ES-I3 (cell line): ENCODE data around the gene PLCG1.

Experiments
- H3K36me3 ChIP-seq: 2 replicates; pipeline ENCODE4 v1.6.1; 2013; ENCODE audit warnings: mild to moderate bottlenecking, low read length, control low read depth, moderate library complexity; ENCODE audit not compliant: insufficient read depth
- H3K4me1 ChIP-seq: 2 replicates; pipeline ENCODE4 v1.6.1; 2013; ENCODE audit warnings: mild to moderate bottlenecking, control low read depth, low read length; ENCODE audit not compliant: insufficient read depth
- H3K9ac ChIP-seq: 2 replicates; pipeline ENCODE4 v1.6.1; 2013; ENCODE audit warnings: low read depth, mild to moderate bottlenecking, low read length, moderate library complexity
- H3K9me3 ChIP-seq: 2 replicates; pipeline ENCODE4 v1.6.1; 2013; ENCODE audit warnings: mild to moderate bottlenecking, low read length, moderate library complexity; ENCODE audit not compliant: control insufficient read depth, insufficient read depth

PLCG1 gene

GRCh38 chr20:41204304-41205265 is 67.2 kb downstream of the PLCG1 start:
- no peaks in the 10 kb centered on the region for H3K4me1 ChIP-seq

DNA sequence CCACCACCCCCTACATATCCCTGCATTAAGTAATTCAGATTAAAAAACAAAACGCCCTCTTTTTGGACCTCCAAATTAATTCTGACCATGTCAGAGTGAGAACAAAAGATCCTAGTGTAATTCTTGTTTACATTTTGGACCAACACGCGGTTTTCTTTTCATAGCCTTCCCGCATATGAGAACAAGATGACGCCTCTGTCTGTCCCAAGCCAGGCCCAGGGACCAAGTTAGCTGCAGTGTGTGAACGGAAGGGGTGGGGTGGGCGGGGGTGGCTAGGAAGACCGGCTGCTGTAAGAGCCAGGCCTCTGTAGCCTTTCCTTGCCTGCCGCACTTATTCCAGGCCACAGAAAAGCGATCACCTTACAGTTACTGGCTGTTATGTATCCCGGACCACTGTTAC is 68.0 kb downstream of the PLCG1 start:
- Histone ChIP-seq H3K4me1 (no peaks in the 10 kb centered on the region), H3K9me3 (no peaks in the 10 kb centered on the region), H3K9ac (no peak overlapping the region), H3K36me3 (no peaks in the 10 kb centered on the region)

More at GRCh38 chr20:41204304-41205265, 67.2 kb downstream of the PLCG1 start:
- Histone ChIP-seq H3K36me3 (peaks cover 3% of the 10 kb centered on the region; the same call in 1 of the 2 replicates), H3K9ac (no peak overlapping the region), H3K9me3 (0 out of 2 replicates have a peak, but pooled peaks cover 2% of the 10 kb centered on the region)

DNA sequence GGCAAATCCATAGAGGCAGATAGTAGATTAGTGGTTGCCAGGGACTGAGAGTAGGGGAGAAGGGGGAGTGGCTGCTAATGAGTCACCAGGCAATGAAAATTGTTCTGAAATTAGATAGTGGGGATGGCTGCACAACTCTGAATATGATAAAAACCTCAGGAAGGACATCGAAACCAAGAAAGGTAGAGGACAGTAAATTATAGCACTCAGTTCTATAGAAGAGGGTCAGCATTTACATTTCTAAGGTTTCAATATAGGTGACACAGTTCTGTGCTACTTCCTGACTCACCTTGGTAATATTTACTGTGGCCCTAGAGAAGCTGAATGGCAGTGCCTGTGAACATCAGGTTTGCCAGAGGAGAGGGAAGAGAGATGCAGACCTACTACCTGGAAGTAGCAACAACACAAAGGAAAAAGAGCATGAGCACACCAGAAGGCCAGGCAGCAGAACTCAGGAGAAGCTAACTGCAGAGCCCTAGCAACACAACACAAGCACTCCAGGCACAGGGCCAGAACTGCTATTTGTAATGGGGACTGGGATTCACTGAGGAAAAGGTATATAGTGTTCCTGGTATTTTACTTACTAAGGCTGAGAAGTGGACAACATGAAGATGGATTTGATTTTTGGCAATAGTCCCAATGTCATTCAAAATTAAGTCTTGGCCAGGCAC is 75.9 kb downstream of the PLCG1 start:
- Histone ChIP-seq H3K36me3 (no peaks in the 10 kb centered on the region), H3K9ac (no peak overlapping the region), H3K4me1 (no peaks in the 10 kb centered on the region; the same call in 1 of the 2 replicates), H3K9me3 (no peaks in the 10 kb centered on the region)

DNA sequence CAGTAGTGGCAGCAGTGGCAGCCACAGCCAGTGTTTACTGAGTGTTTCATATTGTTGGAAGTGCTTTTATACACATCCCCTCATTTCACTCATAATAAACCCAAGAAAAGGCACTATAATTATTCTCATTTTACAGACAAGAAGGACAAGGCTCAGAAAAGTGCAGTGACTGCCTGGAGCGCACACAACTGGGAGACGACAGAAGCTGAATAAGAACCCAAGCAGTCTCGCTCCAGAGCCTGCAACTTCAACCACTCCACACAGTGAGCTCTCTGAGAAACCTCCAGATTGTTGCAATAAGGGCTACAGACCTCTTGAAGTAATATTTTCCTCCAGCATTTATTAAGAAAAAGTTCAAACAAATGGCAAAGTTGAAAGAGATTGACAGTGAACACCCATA is 76.9 kb downstream of the PLCG1 start:
- Histone ChIP-seq H3K9me3 (no peaks in the 10 kb centered on the region), H3K36me3 (no peaks in the 10 kb centered on the region), H3K4me1 (no peaks in the 10 kb centered on the region; the same call in 1 of the 2 replicates), H3K9ac (no peak overlapping the region)

- no peaks in the 10 kb centered on the region; the same call in 1 of the 2 replicates for H3K4me1 ChIP-seq
- no peak overlapping the region for H3K9ac ChIP-seq
- H3K36me3 ChIP-seq = no peaks in the 10 kb centered on the region
- H3K9me3 ChIP-seq = no peaks in the 10 kb centered on the region
Observed at GRCh38 chr20:41214666-41215065, 77.3 kb downstream of the PLCG1 start.

GRCh38 chr20:41217422-41217821 is 80.1 kb downstream of the PLCG1 start:
- H3K36me3 ChIP-seq = no peaks in the 10 kb centered on the region
- no peaks in the 10 kb centered on the region; the same call in 1 of the 2 replicates for H3K4me1 ChIP-seq
- H3K9ac ChIP-seq = no peak overlapping the region
- H3K9me3 ChIP-seq = no peaks in the 10 kb centered on the region

DNA sequence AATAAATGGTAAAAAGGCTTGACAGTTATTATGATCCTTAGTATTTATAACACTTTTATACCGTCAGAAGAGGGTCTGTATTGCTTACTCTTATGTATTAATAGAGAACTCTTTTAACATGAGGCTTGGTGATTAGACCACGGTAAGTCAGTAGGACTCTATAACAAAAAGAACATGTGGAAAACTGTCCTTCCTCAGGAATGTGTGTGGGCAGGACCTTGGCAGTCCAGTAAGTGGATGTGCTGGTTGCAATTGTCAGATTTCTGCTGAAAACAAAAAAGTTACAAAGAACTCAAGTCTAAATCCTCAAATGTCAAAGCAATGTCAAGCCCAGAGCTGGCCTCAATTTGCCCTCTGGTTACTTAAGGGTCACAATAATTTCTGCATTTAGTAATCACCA is 81.1 kb downstream of the PLCG1 start:
- no peaks in the 10 kb centered on the region for H3K9me3 ChIP-seq
- H3K4me1 ChIP-seq = no peaks in the 10 kb centered on the region; the same call in 1 of the 2 replicates
- no peak overlapping the region for H3K9ac ChIP-seq
- H3K36me3 ChIP-seq = no peaks in the 10 kb centered on the region

DNA sequence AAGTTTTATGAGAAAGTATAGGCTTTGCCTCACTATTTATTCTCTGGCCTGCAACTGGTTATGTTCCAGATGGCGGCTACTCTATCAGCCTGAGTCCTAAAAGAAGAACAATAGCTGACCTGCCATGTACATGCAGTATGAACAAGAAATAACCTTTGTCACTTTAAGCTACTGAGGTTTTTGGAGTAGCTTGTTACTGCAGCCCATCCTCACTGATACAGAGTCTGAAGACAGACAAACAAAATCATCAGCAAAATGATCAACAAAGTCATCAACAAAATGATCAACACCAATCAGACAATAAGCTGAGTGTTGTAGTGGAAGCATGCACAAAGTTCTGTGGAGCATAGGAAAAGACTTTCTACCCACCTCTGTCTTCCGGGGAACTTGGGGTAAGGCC is 82.5 kb downstream of the PLCG1 start:
- H3K36me3 ChIP-seq = no peaks in the 10 kb centered on the region
- H3K9me3 ChIP-seq = no peaks in the 10 kb centered on the region
- no peak overlapping the region for H3K9ac ChIP-seq
- no peaks in the 10 kb centered on the region for H3K4me1 ChIP-seq

GRCh38 chr20:41221614-41222218 is 84.4 kb downstream of the PLCG1 start:
- Histone ChIP-seq H3K36me3 (no peaks in the 10 kb centered on the region), H3K9ac (no peak overlapping the region), H3K4me1 (no peaks in the 10 kb centered on the region), H3K9me3 (no peaks in the 10 kb centered on the region)

GRCh38 chr20:41222296-41222695 is 85.0 kb downstream of the PLCG1 start:
- Histone ChIP-seq H3K9me3 (no peaks in the 10 kb centered on the region), H3K4me1 (no peaks in the 10 kb centered on the region), H3K36me3 (no peaks in the 10 kb centered on the region)

GRCh38 chr20:41222703-41223102 is 85.4 kb downstream of the PLCG1 start:
- Histone ChIP-seq H3K9ac (no peak overlapping the region), H3K36me3 (no peaks in the 10 kb centered on the region), H3K9me3 (no peaks in the 10 kb centered on the region), H3K4me1 (no peaks in the 10 kb centered on the region)

More at GRCh38 chr20:41222296-41222695, 85.0 kb downstream of the PLCG1 start:
- no peak overlapping the region for H3K9ac ChIP-seq

- Histone ChIP-seq H3K36me3 (no peaks in the 10 kb centered on the region), H3K4me1 (no peaks in the 10 kb centered on the region), H3K9me3 (no peaks in the 10 kb centered on the region), H3K9ac (no peak overlapping the region)
Observed at GRCh38 chr20:41223112-41223511, 85.8 kb downstream of the PLCG1 start.

GRCh38 chr20:41224281-41224680 is 86.9 kb downstream of the PLCG1 start:
- no peaks in the 10 kb centered on the region for H3K9me3 ChIP-seq
- H3K4me1 ChIP-seq = no peaks in the 10 kb centered on the region
- H3K9ac ChIP-seq = no peak overlapping the region
- no peaks in the 10 kb centered on the region for H3K36me3 ChIP-seq

DNA sequence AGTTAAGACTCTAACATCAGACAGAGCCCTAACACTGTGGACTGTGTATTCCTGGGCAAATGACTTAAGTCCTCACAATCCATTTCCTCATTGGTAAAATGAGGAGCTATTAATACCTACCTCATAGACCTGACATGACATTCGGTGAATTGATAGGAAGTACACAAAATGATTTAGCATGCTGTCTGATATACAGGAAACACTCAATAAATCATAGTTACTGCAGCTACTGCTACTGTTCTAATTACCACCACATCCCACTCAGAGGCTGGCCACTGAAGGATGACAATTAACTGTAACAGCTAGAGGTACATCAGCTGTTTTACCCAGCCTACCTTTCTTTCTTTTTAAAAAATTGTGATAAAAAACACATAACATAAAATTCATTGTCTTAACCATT is 87.7 kb downstream of the PLCG1 start:
- H3K36me3 ChIP-seq = no peaks in the 10 kb centered on the region
- no peaks in the 10 kb centered on the region for H3K4me1 ChIP-seq
- H3K9ac ChIP-seq = no peak overlapping the region
- no peaks in the 10 kb centered on the region for H3K9me3 ChIP-seq
